Endothelial cell of umbilical vein (primary cell): ENCODE data around the gene STON2.

ENCODE experiments used
- CTCF ChIP-seq, 2 donors: IDR thresholded peaks; 1 replicate in 1 of 2; 2 replicates in 1 of 2; pipeline ENCODE4 v1.5.1; 2011; ENCODE audit warnings: low read length in 2 of 2, mild to moderate bottlenecking in 2 of 2, moderate library complexity in 2 of 2, control low read depth in 1 of 2, inconsistent platforms in 1 of 2, low read depth in 1 of 2; ENCODE audit not compliant: insufficient read depth in 1 of 2; ENCODE audit errors: extremely low read depth in 1 of 2
- EZH2 ChIP-seq: IDR thresholded peaks from 2 replicates; pipeline ENCODE4 v1.6.1; 2012; ENCODE audit warnings: borderline replicate concordance, low read depth, mild to moderate bottlenecking, moderate library complexity, low read length, inconsistent platforms; ENCODE audit not compliant: severe bottlenecking
- JUN ChIP-seq: IDR thresholded peaks from 2 replicates; pipeline ENCODE4 v1.6.1; 2011; ENCODE audit warnings: borderline replicate concordance, low read depth; ENCODE audit not compliant: insufficient read length, insufficient read depth
- MAX ChIP-seq: IDR thresholded peaks from 2 replicates; pipeline ENCODE4 v1.6.1; 2011; ENCODE audit not compliant: insufficient read depth, insufficient read length
- MYC ChIP-seq: IDR thresholded peaks from one replicate; pipeline ENCODE4 v1.6.1; 2011; ENCODE audit warnings: mild to moderate bottlenecking, low read depth, low read length
- POLR2A ChIP-seq: IDR thresholded peaks from 2 replicates; pipeline ENCODE4 v1.6.1; 2012; ENCODE audit warnings: low read depth, mild to moderate bottlenecking, control low read depth, low read length
- POLR2AphosphoS5 ChIP-seq: IDR thresholded peaks from 2 replicates; pipeline ENCODE4 v1.6.1; 2012; ENCODE audit warnings: low read depth, mild to moderate bottlenecking, control low read depth, low read length, moderate library complexity; ENCODE audit not compliant: insufficient read depth

DNA sequence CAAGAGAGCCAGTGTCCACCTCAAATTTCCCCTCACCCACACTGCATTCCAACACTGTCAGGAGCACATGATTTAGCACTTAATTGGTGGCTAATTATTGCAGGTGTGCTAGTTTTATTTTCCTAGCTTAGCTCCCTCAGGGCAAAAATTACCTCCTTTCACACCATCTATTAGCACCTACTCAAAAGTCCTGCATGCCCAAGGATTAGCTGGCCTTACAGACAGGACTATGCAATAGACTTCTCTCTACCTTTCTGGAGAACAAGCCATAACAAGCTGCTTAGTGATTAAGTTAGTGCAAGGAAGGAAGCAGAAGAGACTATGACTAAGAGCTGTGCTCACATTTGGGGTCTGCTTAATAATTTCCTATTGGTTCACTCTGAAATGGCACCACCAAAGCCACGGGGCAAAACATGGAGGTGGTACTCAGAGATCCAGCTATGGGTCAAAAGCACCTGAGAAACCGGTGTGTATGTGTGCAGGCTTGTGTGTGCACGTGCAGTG, 69.5 kb downstream of the STON2 start:
- TF ChIP-seq POLR2A (no peak), CTCF (IDR thresholded peaks at IDR 0.05; ENCODE audit: extremely low read depth in 1 of 2, insufficient read depth in 1 of 2, low read depth in 1 of 2, low read length in 2 of 2) (no peak), POLR2AphosphoS5 (no peak), EZH2 (no peak), MYC (no peak), MAX (no peak), JUN (no peak)
